HL-60 (cell line): ENCODE results near the gene MAPRE2.

ENCODE experiments used
- DNase-seq, 2 experiments: peaks; one replicate each; pipeline ENCODE4 v3.0.0-alpha.2; 2010 to 2020; ENCODE audit warnings: low read depth in 1 of 2, low spot score in 1 of 2
- H3K27ac ChIP-seq: fragments of 250-450 bp; sonication (Bioruptor Pico); replicated peaks from 2 replicates; pipeline ENCODE4 v1.5.1; 2020; ENCODE audit warnings: mild to moderate bottlenecking, moderate library complexity
- H3K27me3 ChIP-seq: fragments of 250-450 bp; sonication (Bioruptor Pico); 2 replicates; pipeline ENCODE4 v1.5.1; 2021; ENCODE audit warnings: mild to moderate bottlenecking, moderate library complexity; ENCODE audit not compliant: insufficient read depth, poor library complexity, severe bottlenecking
- H3K4me3 ChIP-seq: replicated peaks from 2 replicates; pipeline ENCODE4 v1.5.1; 2011; ENCODE audit warnings: mild to moderate bottlenecking, control low read depth, low read length; ENCODE audit not compliant: insufficient read depth
- GABPA ChIP-seq: IDR thresholded peaks from 2 replicates; pipeline ENCODE4 v1.6.1; 2012; ENCODE audit warnings: low read depth
- POLR2AphosphoS5 ChIP-seq: IDR thresholded peaks from 2 replicates; pipeline ENCODE4 v1.6.1; 2012; ENCODE audit warnings: low read depth
- SPI1 ChIP-seq: IDR thresholded peaks from 2 replicates; pipeline ENCODE4 v1.6.1; 2012; ENCODE audit warnings: low read depth, mild to moderate bottlenecking, borderline replicate concordance
- TF ChIP-seq, protein P1 (sequence below): IDR thresholded peaks from 2 replicates; pipeline ENCODE4 v1.6.1; 2012; ENCODE audit warnings: low read depth; ENCODE audit not compliant: insufficient replicate concordance
- TF ChIP-seq, protein P2 (sequence below): IDR thresholded peaks from one replicate; pipeline ENCODE4 v1.5.1; 2011; ENCODE audit warnings: low read length, control low read depth, inconsistent platforms; ENCODE audit not compliant: insufficient read depth

The MAPRE2 gene

DNA sequence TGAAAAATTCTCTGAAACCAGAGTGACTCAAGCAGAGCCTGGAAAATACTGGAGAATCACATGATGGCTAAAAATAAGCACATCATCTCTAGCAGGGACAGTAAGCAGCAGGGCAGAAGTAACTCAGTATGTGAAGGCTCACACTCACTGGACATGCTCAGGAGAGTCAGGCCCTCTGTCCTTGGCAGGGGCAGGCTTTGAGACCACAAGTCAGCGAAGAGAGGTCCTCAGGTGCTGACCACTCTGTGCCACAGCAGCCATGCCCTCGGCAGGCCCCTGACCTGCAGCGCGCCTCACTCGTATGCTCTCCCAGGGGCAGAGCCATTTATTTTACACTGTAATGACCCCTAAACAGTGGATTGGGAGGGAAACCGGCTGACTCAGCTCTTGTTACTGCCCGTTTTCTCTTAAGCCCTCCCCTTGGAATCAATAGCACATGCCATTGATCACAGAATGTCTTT is 76.8 kb downstream of the MAPRE2 start:
- DNase-seq = no peak
- TF ChIP-seq, protein P1, sequence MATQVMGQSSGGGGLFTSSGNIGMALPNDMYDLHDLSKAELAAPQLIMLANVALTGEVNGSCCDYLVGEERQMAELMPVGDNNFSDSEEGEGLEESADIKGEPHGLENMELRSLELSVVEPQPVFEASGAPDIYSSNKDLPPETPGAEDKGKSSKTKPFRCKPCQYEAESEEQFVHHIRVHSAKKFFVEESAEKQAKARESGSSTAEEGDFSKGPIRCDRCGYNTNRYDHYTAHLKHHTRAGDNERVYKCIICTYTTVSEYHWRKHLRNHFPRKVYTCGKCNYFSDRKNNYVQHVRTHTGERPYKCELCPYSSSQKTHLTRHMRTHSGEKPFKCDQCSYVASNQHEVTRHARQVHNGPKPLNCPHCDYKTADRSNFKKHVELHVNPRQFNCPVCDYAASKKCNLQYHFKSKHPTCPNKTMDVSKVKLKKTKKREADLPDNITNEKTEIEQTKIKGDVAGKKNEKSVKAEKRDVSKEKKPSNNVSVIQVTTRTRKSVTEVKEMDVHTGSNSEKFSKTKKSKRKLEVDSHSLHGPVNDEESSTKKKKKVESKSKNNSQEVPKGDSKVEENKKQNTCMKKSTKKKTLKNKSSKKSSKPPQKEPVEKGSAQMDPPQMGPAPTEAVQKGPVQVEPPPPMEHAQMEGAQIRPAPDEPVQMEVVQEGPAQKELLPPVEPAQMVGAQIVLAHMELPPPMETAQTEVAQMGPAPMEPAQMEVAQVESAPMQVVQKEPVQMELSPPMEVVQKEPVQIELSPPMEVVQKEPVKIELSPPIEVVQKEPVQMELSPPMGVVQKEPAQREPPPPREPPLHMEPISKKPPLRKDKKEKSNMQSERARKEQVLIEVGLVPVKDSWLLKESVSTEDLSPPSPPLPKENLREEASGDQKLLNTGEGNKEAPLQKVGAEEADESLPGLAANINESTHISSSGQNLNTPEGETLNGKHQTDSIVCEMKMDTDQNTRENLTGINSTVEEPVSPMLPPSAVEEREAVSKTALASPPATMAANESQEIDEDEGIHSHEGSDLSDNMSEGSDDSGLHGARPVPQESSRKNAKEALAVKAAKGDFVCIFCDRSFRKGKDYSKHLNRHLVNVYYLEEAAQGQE = no peak
- TF ChIP-seq, protein P2, sequence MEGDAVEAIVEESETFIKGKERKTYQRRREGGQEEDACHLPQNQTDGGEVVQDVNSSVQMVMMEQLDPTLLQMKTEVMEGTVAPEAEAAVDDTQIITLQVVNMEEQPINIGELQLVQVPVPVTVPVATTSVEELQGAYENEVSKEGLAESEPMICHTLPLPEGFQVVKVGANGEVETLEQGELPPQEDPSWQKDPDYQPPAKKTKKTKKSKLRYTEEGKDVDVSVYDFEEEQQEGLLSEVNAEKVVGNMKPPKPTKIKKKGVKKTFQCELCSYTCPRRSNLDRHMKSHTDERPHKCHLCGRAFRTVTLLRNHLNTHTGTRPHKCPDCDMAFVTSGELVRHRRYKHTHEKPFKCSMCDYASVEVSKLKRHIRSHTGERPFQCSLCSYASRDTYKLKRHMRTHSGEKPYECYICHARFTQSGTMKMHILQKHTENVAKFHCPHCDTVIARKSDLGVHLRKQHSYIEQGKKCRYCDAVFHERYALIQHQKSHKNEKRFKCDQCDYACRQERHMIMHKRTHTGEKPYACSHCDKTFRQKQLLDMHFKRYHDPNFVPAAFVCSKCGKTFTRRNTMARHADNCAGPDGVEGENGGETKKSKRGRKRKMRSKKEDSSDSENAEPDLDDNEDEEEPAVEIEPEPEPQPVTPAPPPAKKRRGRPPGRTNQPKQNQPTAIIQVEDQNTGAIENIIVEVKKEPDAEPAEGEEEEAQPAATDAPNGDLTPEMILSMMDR = no peak
- TF ChIP-seq SPI1 (no peak), POLR2AphosphoS5 (no peak), GABPA (no peak)
- no peak overlapping the region for H3K4me3 ChIP-seq
- H3K27ac ChIP-seq = no peak overlapping the region
- no peaks in the 10 kb centered on the region for H3K27me3 ChIP-seq

DNA sequence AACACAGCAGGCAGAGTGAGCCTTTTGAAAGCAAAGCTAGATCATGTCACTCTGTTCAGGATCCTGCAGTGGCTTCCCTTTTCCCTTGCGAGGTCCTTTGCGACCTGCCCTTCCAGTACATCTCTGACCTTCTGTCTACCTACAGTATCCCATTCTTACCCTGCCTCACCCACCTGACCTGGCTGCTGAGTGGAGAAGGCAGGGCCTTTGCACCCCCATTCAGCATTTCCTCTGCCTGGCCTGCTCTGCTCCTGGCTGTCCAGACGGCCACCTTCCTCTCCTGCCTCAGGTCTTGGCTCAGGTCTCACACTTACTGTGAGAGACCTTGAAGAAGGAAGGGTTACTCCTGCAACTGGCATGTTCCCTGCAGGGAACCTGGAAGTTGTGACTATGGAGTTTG is 77.4 kb downstream of the MAPRE2 start:
- H3K27ac ChIP-seq = no peak overlapping the region

DNA sequence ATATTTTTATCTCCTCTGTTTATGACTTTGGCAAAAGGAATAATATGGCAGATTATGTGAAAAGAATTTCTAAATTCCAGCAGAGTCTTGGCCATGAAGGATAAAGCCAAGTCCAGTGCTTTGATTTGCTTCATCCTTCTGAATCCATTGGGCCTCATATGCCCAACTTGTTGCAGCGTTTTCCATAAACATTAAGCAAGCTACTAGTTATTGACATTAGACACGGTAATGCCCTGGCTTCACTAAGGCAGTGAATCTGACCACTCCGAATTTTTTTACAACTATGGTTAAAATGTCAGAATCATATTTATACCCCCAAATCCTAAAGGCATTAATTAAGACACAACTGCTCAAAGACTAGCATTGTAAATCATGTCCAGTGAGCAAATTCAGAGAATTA is 79.8 kb downstream of the MAPRE2 start:
- H3K27ac ChIP-seq = no peak overlapping the region
- H3K4me3 ChIP-seq = no peak overlapping the region
- no peak for TF ChIP-seq POLR2AphosphoS5
- TF ChIP-seq SPI1 = no peak
- TF ChIP-seq, protein P2 = no peak
- TF ChIP-seq GABPA = no peak
- TF ChIP-seq, protein P1 = no peak
- no peaks in the 10 kb centered on the region for H3K27me3 ChIP-seq
- DNase-seq = no peak

More for the DNA sequence above, 77.4 kb downstream of the MAPRE2 start:
- no peak for DNase-seq
- H3K27me3 ChIP-seq = no peaks in the 10 kb centered on the region
- H3K4me3 ChIP-seq = no peak overlapping the region
- TF ChIP-seq, protein P2 = no peak
- TF ChIP-seq POLR2AphosphoS5 = no peak
- TF ChIP-seq GABPA = no peak
- TF ChIP-seq, protein P1 = no peak
- TF ChIP-seq SPI1 = no peak
